GM12878 (cell line): ENCODE measurements around the gene VN1R2. TPM values are rescaled to one million over a fixed set of nuclear protein-coding genes. Genes with fewer than 3 reads are reported as not detected.
"Not testable (repeated sequence)": the region's sequence is repeated elsewhere in the genome, so short reads cannot be mapped to it uniquely, and the experiment has no call there.

ENCODE experiments used
- ATAC-seq: fragments of 200-7000 bp; cut with Tn5 transposase; 3 replicates; pipeline ENCODE4 v1.9.1; 2020; ENCODE audit warnings: mild to moderate bottlenecking, moderate library complexity
- BruUV-seq: library from RNA; stranded (reverse); fragments of 400-500 nt; replicated peaks from 2 replicates; lab custom pipeline; 2021; lab: Mats Ljungman, UMichigan
- CTCF ChIA-PET: fragments of 300-600 bp; sonication (Branson Sonifier 250); formaldehyde crosslinking; extraction: SDS; loops from one replicate; lab custom pipeline; 2021; ENCODE audit warnings: inconsistent platforms; lab: Yijun Ruan, JAX
- POLR2A ChIA-PET: fragments of 350-600 bp; formaldehyde crosslinking; extraction: SDS; loops from one replicate; lab custom pipeline; 2021; ENCODE audit warnings: inconsistent platforms; lab: Charles Lee
- RAD21 ChIA-PET: fragments of 300-600 bp; sonication (Branson Sonifier 250); formaldehyde crosslinking; loops from one replicate; lab custom pipeline; 2023; ENCODE audit warnings: antibody characterized with exemption; ENCODE audit not compliant: unreplicated experiment; lab: Charles Lee
- SMC1A ChIA-PET: fragments of 300-600 bp; sonication (Branson Sonifier 250); formaldehyde crosslinking; loops from one replicate; lab custom pipeline; 2023; ENCODE audit not compliant: unreplicated experiment, uncharacterized antibody; lab: Charles Lee
- DNase-seq: peaks from one replicate; pipeline ENCODE4 v3.0.0-alpha.2; 2011; ENCODE audit warnings: low read depth, low spot score
- FAIRE-seq: peaks from 3 replicates; lab custom pipeline; 2011; peaks lifted over from hg19 to GRCh38; lab: Jason Lieb, UNC
- H2AFZ ChIP-seq: 2 replicates; pipeline ENCODE4 v1.6.0; 2011; ENCODE audit warnings: low read depth, low read length, control low read depth; ENCODE audit not compliant: control insufficient read depth
- H3K27ac ChIP-seq: 2 replicates; pipeline ENCODE4 v1.5.1; 2011; ENCODE audit warnings: control low read depth; ENCODE audit not compliant: control insufficient read depth, insufficient read depth
- H3K27me3 ChIP-seq, 2 experiments: replicated peaks in 1 of 2; 2 replicates each; pipeline versions ENCODE4 v1.6.0 to v1.6.1; 2011; ENCODE audit warnings: low read length in 1 of 2; ENCODE audit not compliant: control insufficient read depth in 2 of 2, insufficient read depth in 2 of 2
- H3K36me3 ChIP-seq, 2 experiments: 2 replicates each; pipeline ENCODE4 v1.5.1; 2011; ENCODE audit warnings: low read length in 1 of 2; ENCODE audit not compliant: control insufficient read depth in 2 of 2, insufficient read depth in 2 of 2
- H3K4me1 ChIP-seq: 2 replicates; pipeline ENCODE4 v1.6.1; 2011; ENCODE audit warnings: mild to moderate bottlenecking, low read length, moderate library complexity, mixed read lengths; ENCODE audit not compliant: control insufficient read depth, insufficient read depth
- H3K4me2 ChIP-seq: 2 replicates; pipeline ENCODE4 v1.6.0; 2011; ENCODE audit warnings: control low read depth; ENCODE audit not compliant: control insufficient read depth, insufficient read depth
- H3K4me3 ChIP-seq: fragments of 200-600 bp; sonication (generic); 2 replicates; pipeline ENCODE4 v1.5.1; 2016
- H3K79me2 ChIP-seq: 2 replicates; pipeline ENCODE4 v1.6.0; 2011; ENCODE audit warnings: low read length; ENCODE audit not compliant: control insufficient read depth, insufficient read depth
- H3K9ac ChIP-seq: 2 replicates; pipeline ENCODE4 v1.8.0; 2011; ENCODE audit warnings: low read length, control low read depth, mixed read lengths; ENCODE audit not compliant: control insufficient read depth, insufficient read depth
- H3K9me3 ChIP-seq: replicated peaks from 3 replicates; pipeline ENCODE4 v1.5.1; 2011; ENCODE audit warnings: mild to moderate bottlenecking, low read length; ENCODE audit not compliant: control insufficient read depth, insufficient read depth
- H4K20me1 ChIP-seq: 2 replicates; pipeline ENCODE4 v1.6.0; 2011; ENCODE audit not compliant: control insufficient read depth, insufficient read depth
- CHD1 ChIP-seq: IDR thresholded peaks from 2 replicates; pipeline ENCODE4 v1.6.1; 2012; ENCODE audit warnings: low read depth, low read length, improper control_type of control experiment
- GABPA ChIP-seq: IDR thresholded peaks from 2 replicates; pipeline ENCODE4 v1.6.1; 2014; ENCODE audit warnings: antibody characterized with exemption, low read depth, mild to moderate bottlenecking, inconsistent platforms
- POLR2A ChIP-seq: IDR thresholded peaks from 2 replicates; pipeline ENCODE4 v1.6.1; 2011; ENCODE audit warnings: low read depth, mild to moderate bottlenecking, low read length
- WGBS: methylation state at CpG from one replicate; pipeline ENCODE4 v1.1.6; 2016; ENCODE audit warnings: low lambda C conversion rate; ENCODE audit not compliant: insufficient replicate concordance, insufficient coverage; ENCODE audit errors: missing lambda C conversion rate; 5-methylcytosine and 5-hydroxymethylcytosine counted together
- in situ Hi-C: fragments of 300-500 bp; cut with MboI; formaldehyde crosslinking; loops from 9 replicates; pipeline ENCODE4 v1.14.3; 2018; ENCODE audit warnings: mixed read lengths
- intact Hi-C: fragments of 100-400 bp; cut with micrococcal nuclease; formaldehyde crosslinking; loops from one replicate; pipeline ENCODE4 v1.14.2; 2022; ENCODE audit not compliant: unreplicated experiment
- polyA plus RNA-seq, 11 experiments: library from polyadenylated mRNA; depleted of rRNA in 4 of 11; unstranded in 6 of 11; stranded (reverse) in 5 of 11; fragments of >200 nt; fragmentation: Nextera tagmentation in 4 of 11; fragmentation: Illumina TruSeq in 1 of 11; extraction: Ambion mirVana in 4 of 11; extraction: Trizol in 1 of 11; gene quantifications; 1 replicate in 1 of 11; 2 replicates in 10 of 11; pipeline versions ENCODE4 v1.2.1 to v1.2.3, GENCODE V29; 2011 to 2016; ENCODE audit warnings: inconsistent platforms in 2 of 11, missing spikeins in 2 of 11, low read depth in 1 of 11
- total RNA-seq, 4 experiments: library from RNA; depleted of rRNA in 3 of 4; stranded (reverse); fragments of >200 nt in 3 of 4; fragmentation: Illumina TruSeq in 1 of 4; extraction: Trizol in 1 of 4; gene quantifications; 2 replicates each; pipeline versions ENCODE4 v1.2.1 to v1.2.3, GENCODE V29; 2013 to 2021

Gene VN1R2
- total and polyA plus RNA-seq, 10 of the 15 experiments (the other 5 are each of a cell fraction or from before 2014, with no cell fraction given) = not detected

DNA sequence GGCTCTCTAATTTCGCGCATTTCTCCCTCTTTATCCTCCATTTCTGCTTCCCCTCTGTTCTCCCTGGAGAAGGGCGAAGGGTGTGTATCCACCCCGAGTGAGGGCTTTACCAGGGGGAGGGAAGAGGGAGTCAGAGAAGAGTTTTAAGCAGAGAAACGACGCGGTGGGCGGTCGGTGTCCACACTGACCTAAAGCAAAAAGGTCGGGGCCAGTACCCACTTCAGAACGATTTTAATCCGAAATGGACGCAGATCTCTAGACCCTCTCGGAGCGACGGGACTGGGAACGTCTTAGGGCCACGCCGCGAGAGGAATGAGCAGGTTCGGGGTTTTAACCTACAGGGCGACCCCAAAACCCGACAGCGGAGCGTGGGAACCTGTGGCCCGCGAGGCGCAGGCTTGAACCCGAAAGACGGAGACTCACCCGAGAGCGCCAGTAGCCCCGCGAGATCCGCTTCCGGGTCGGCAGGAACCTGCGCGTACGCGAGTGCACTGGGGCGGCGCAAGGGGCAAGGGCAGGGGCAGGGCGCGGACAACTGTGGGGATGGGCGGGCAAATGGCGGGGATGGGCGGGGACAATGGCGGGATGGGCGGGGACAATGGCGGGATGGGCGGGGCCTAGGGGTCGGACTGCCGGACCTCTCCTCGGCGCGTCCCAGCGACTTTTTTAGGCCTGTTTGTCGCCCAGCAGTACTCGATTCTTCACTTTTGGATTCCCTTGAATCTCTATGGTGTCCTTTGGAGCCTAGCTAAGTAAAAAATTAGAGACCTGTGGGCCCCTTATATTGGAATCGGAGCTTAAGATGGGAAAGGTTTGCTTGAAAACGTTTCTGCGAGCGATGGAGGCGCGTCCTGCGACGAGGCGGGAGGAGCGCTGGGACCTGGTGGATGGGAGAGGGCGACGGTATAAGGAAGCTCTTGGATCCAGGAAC is 3.4 kb upstream of the VN1R2 start, which contains the start of gene ZNF677:
ZNF677 (minus strand) TSS at position 463 of the 931 bp plus-strand sequence. CDS start 3,323 bp downstream, outside the sequence.
- Histone ChIP-seq H3K9ac (no peak within 1 kb of the TSS), H2AFZ (no peak within 1 kb of the TSS)
- CTCF ChIA-PET = no interaction called here
- in situ Hi-C loops = no loop called here
- no peak for FAIRE-seq
- POLR2A ChIA-PET = no interaction called here
- WGBS = 47% methylated on average over 55 of the region's 72 CpGs
- TF ChIP-seq GABPA (0 out of 2 replicates have a peak, but pooled peaks have one; percentile 33), POLR2A (0 out of 2 replicates have a peak, but pooled peaks have one; percentile 26), CHD1 (no peak)
- TF ChIP-seq, all 136 proteins: peak for 2
- H3K27me3 ChIP-seq = no peaks in the 10 kb centered on the region
- intact Hi-C loops = no loop called here
- ChIA-PET SMC1A (no interaction called here), RAD21 (no interaction called here)
- H3K27ac ChIP-seq = no peak within 1 kb of the TSS
- no peaks in the 10 kb centered on the region for H3K4me1 ChIP-seq
- DNase-seq (no peak), ATAC-seq (no peak)
- no peak within 1 kb of the TSS; the same call in 1 of the 2 replicates for H3K4me2 ChIP-seq
- H3K79me2 ChIP-seq = no peaks in the 10 kb centered on the region
- BruUV-seq = no TSS peak
- H3K4me3 ChIP-seq = 0 out of 2 replicates have a peak within 1 kb of the TSS, but pooled peaks have one; percentile 6
- H4K20me1 ChIP-seq = no peaks in the 10 kb centered on the region
- peaks cover 3% of the 10 kb centered on the region; the same call in 2 of the 3 replicates for H3K9me3 ChIP-seq
- no peaks in the 10 kb centered on the region for H3K36me3 ChIP-seq

DNA sequence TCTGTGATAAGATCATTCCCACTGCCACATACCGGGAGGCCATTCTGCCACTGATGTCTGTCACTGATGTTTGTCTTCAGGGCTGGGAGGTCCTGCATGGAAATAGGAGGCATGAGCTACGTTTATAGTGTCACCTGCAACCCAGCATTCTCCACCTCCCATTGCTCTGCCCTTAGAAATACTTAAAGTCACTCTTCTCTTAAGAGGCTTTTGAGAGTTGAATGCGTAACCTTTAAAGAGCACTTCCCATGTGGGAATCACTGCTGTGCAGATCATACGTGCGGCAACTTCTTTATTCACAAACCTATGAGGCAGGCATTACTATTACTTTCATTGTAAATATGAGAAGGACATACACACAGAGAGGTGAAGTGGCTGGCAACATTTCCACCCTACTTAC is 9.5 kb downstream of the VN1R2 start, which contains the start of gene VN1R4:
VN1R4 (minus strand) TSS at position 101 of the 400 bp plus-strand sequence; CDS start at position 43, 58 bp downstream.
- H3K36me3 ChIP-seq, H2AFZ ChIP-seq, ATAC-seq, H3K27me3 ChIP-seq, H3K4me3 ChIP-seq, H3K4me1 ChIP-seq, H3K9me3 ChIP-seq, in situ Hi-C loops, H3K9ac ChIP-seq, H3K4me2 ChIP-seq, BruUV-seq, H4K20me1 ChIP-seq, POLR2A ChIA-PET, intact Hi-C loops, DNase-seq, H3K27ac ChIP-seq, FAIRE-seq, CTCF ChIA-PET, SMC1A ChIA-PET, H3K79me2 ChIP-seq: not testable (repeated sequence)
- RAD21 ChIA-PET = interaction anchor here (0.5 kb wide), 1 partner anchor 842 kb away, joined by 3 read pairs; no protein-coding TSS in a partner anchor
- WGBS = 100% methylated on average over 4 of the region's 5 CpGs

DNA sequence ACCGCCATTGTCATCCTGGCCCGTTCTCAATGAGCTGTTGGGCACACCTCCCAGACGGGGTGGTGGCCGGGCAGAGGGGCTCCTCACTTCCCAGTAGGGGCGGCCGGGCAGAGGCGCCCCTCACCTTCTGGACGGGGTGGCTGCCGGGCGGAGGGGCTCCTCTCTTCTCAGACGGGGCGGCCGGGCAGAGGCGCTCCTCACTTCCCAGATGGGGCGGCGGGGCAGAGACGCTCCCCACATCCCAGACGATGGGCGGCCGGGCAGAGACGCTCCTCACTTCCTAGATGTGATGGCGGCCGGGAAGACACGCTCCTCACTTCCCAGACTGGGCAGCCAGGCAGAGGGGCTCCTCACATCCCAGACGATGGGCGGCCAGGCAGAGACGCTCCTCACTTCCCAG is 11.8 kb downstream of the VN1R2 start:
- in situ Hi-C loops = not testable (repeated sequence)

More for the DNA sequence above, 11.8 kb downstream of the VN1R2 start:
- FAIRE-seq, DNase-seq, POLR2A ChIA-PET, H3K4me3 ChIP-seq, H3K9ac ChIP-seq, H2AFZ ChIP-seq, H3K79me2 ChIP-seq, CTCF ChIA-PET, SMC1A ChIA-PET, H4K20me1 ChIP-seq, ATAC-seq, BruUV-seq, H3K27me3 ChIP-seq, RAD21 ChIA-PET, H3K36me3 ChIP-seq, H3K4me1 ChIP-seq, H3K4me2 ChIP-seq, H3K9me3 ChIP-seq, intact Hi-C loops, H3K27ac ChIP-seq: not testable (repeated sequence)
- WGBS = 92% methylated on average over 19 of the region's 27 CpGs
